Lower leg skin (tissue), 4 donors: ENCODE measurements around the gene ZNF236. TPM values are rescaled to one million over a fixed set of nuclear protein-coding genes. Genes with fewer than 3 reads are reported as not detected.

ENCODE experiments used
- DNase-seq, 2 donors: peaks; one replicate each; pipeline ENCODE4 v3.0.0-alpha.2; 2019; ENCODE audit warnings: low spot score in 2 of 2
- H3K4me3 ChIP-seq: fragments of 200-600 bp; sonication (generic); 2 replicates; pipeline ENCODE4 v1.5.1; 2017; ENCODE audit warnings: mild to moderate bottlenecking, low read depth; ENCODE audit not compliant: poor library complexity, severe bottlenecking
- CTCF ChIP-seq, 3 donors: fragments of 450-650 bp; IDR thresholded peaks; one replicate each; pipeline ENCODE4 v1.5.1; 2016; ENCODE audit warnings: antibody characterized with exemption in 3 of 3, mild to moderate bottlenecking in 3 of 3, moderate library complexity in 2 of 3
- POLR2A ChIP-seq, 2 donors: fragments of 450-650 bp; IDR thresholded peaks; one replicate each; pipeline ENCODE4 v1.6.1; 2016 to 2017; ENCODE audit warnings: antibody characterized with exemption in 2 of 2, mild to moderate bottlenecking in 1 of 2, moderate library complexity in 1 of 2
- WGBS, 2 donors: methylation state at CpG; one replicate each; pipeline ENCODE4 v1.1.5; 2018; 5-methylcytosine and 5-hydroxymethylcytosine counted together
- intact Hi-C: fragments of 100-400 bp; cut with DNase I; formaldehyde crosslinking; loops from one replicate; pipeline ENCODE4 v1.15.0; 2023; ENCODE audit warnings: low total_unique reads
- total RNA-seq, 4 donors: library from RNA; depleted of rRNA; stranded (reverse); fragments of >200 nt; gene quantifications; one replicate each; pipeline ENCODE4 v1.1.0, GENCODE V29; 2016

Gene ZNF236
- total RNA-seq, 4 donors from 2014 or later = 8.9 to 15.2 (median 11.8) TPM

DNA sequence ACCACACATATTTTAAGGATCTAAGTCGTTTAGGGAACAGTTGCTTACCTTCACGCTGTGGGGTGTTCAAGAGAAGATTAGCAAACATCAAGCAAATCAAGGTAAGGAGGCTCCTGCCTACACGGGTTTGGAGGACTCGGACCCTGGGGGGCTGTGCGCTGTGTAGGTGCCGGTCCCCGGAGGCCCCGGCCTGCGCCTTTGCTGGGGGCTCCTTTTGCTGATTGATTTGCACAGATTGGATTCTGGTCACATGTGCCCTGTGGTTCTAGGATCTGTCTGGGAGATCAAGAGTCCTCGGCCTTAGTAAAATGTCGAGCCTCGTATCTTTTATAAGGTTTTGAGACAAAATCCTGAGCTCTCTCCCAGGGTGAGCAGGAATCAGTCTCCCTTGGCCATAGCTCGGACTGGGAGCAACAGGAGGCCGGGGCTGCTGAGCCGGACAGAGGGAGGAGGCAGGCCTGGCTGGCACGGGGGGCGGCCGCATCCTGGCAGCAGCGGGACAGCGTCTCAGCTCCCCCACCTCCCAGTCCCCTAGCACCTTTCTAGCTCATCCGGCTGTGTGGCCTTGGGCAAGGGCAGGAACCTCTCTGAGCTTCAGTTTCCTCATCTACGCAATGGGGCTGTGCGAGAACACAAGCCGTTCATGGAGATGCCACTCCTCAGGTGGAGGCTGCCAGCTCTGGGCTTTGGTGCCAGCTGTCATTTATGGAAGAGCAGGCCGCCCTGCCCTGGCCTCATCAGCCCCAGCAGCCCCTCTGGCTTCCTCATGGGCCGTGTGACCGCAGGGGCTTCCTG, 163.0 kb downstream of the ZNF236 start:
- no peak for TF ChIP-seq CTCF (IDR thresholded peaks at IDR 0.05)
- TF ChIP-seq POLR2A (IDR thresholded peaks at IDR 0.05) = no peak
- no peak overlapping the region for H3K4me3 ChIP-seq
- intact Hi-C loops = loop anchor here (10.0 kb wide), 1 partner anchor 181 kb away; no protein-coding TSS in a partner anchor
- peak in 1 of 2 donors; percentile 59 for DNase-seq
- WGBS, 2 donors = 89 to 91% methylated on average over 25 to 27 of the region's 27 CpGs

- intact Hi-C loops = loop anchor here (10.0 kb wide), 1 partner anchor 181 kb away; no protein-coding TSS in a partner anchor
- H3K4me3 ChIP-seq = no peak overlapping the region
- no peak for TF ChIP-seq CTCF (IDR thresholded peaks at IDR 0.05)
- no peak for TF ChIP-seq POLR2A (IDR thresholded peaks at IDR 0.05)
- 86 to 93% methylated on average over 8 to 9 of the region's 9 CpGs for WGBS, 2 donors
- DNase-seq = no peak
Observed at GRCh38 chr18:76985951-76986236, 163.5 kb downstream of the ZNF236 start.

DNA sequence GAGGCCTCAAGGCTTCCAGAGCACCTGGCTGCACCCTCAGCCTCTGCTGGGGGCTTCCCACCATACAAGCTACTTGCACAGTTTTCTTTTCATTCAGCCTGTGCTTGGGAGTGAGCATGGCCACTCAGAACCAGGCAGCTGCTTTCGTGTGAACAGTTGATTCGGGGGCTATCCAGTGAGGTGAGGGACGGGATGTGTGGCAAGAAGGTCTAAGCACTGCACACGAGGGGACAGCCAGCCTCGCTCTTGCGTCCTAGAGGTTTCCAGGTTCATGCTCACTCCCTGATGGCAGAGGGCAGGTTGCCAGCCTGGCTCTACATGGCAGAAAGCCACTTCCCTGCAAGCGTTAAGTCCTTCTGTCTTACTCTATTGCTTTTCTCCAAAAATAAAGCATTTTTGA, 164.0 kb downstream of the ZNF236 start:
- TF ChIP-seq CTCF (IDR thresholded peaks at IDR 0.05) (no peak), POLR2A (IDR thresholded peaks at IDR 0.05) (no peak)
- no peak for DNase-seq
- no peak overlapping the region for H3K4me3 ChIP-seq
- intact Hi-C loops = loop anchor here (10.0 kb wide), 1 partner anchor 182 kb away; no protein-coding TSS in a partner anchor
- 88 to 89% methylated on average over 7 of the region's 7 CpGs for WGBS, 2 donors

DNA sequence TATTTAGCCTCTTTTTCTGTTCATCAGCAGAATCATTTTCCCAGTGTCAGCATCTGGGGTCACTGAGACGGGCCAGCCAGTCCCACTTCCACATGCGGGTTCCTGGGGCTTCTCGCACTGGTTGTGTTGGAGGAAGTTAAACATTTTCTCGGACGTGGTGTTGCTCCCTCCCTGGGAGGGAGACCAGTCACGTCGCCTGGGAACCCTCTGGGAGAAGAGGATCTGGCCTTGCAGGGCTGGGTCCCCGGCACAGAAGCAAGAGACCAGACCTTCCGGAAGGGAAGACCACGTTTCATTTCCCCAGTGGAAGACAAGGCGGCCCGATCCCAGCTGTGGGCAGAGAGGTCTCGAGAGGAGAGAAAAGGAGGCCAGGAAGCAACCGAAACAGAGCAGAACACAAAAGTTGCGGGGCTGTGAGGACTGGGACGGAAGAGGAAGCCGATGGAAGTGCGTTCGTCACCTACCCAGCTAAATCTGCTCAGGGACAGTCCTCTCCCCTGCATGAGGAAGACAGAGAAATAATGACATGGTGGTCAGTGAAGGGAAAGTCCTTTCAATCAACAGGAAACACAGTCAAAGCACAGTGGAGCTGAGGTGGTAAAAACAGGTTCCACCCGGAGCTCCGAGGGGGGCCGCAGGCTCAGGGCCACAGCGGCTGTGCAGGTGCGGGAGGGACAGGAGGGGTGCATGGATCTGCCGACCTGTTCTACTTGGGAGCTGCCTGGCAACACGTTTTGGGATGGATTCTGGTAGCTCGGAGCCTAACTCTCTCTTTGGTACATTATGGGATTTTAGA, 165.9 kb downstream of the ZNF236 start:
- TF ChIP-seq CTCF (IDR thresholded peaks at IDR 0.05) (no peak), POLR2A (IDR thresholded peaks at IDR 0.05) (no peak)
- DNase-seq = no peak
- intact Hi-C loops = loop anchor here (10.0 kb wide), 1 partner anchor 183 kb away; no protein-coding TSS in a partner anchor
- 80 to 81% methylated on average over 27 of the region's 27 CpGs for WGBS, 2 donors
- no peak overlapping the region for H3K4me3 ChIP-seq

DNA sequence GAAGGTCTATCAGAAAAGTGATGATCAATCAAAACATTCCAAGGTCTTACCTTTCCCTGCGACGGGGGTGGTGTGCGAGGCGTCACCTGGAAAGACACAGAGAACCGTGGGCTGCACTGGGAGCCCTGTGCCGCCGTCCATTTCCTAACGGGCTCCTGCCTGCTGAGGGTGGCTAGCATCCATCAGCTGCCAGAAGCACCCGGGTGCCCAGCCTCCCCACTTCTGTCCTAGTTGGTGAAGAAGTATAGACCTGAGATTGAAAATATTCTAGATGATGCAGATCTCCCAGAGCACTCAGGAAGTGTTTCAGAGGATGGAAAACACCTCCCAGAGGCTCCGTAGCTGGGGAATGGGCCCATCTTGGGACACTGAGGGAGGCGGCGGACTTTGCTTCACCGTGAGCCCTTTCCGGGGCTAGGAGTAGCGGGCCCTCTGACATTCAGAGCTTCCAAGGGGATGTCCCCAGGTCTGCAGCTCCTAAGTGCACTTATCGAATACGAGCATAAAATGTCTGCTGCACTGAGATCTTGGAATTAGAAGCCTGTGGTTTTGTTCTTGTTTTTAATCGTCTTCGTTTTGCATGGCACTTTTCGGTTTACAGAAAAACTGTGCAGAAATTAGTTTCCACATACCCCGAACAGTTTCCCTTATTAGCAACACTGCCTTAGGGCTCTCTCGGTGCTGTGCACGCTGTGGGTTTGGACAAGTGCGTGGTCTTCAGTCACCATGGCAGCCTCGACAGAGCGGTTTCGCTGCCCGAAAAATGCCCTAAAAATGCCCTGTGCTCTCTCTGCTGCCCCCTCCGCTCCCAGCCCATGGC, 166.7 kb downstream of the ZNF236 start:
- intact Hi-C loops = loop anchor here (10.0 kb wide), 1 partner anchor 184 kb away; no protein-coding TSS in a partner anchor
- TF ChIP-seq POLR2A (IDR thresholded peaks at IDR 0.05) (no peak), CTCF (IDR thresholded peaks at IDR 0.05) (no peak)
- peak in 1 of 2 donors; percentile 72 for DNase-seq
- 93 to 94% methylated on average over 29 of the region's 29 CpGs for WGBS, 2 donors
- H3K4me3 ChIP-seq = no peak overlapping the region
